Spinal cord (tissue), 10 donors: Measurements from ENCODE around the gene DPH3. TPM values are rescaled to one million over a fixed set of nuclear protein-coding genes. Genes with fewer than 3 reads are reported as not detected.
"Not testable (repeated sequence)": the region's sequence is repeated elsewhere in the genome, so short reads cannot be mapped to it uniquely, and the experiment has no call there.

ENCODE experiments used
- DNase-seq, 6 donors: peaks; one replicate each; pipeline versions ENCODE4 v3.0.0 to v3.0.0-alpha.2; 2013 to 2015; ENCODE audit warnings: low spot score in 6 of 6, low read depth in 4 of 6
- H3K27ac ChIP-seq: one replicate; pipeline ENCODE4 v1.5.1; 2013; ENCODE audit warnings: low read depth, low read length, control low read depth
- H3K27me3 ChIP-seq: one replicate; pipeline ENCODE4 v1.6.1; 2013; ENCODE audit warnings: low read length; ENCODE audit not compliant: control insufficient read depth, insufficient read depth
- H3K36me3 ChIP-seq: one replicate; pipeline ENCODE4 v1.6.1; 2013; ENCODE audit warnings: low read length; ENCODE audit not compliant: control insufficient read depth, insufficient read depth
- H3K4me1 ChIP-seq: one replicate; pipeline ENCODE4 v1.6.1; 2013; ENCODE audit warnings: low read length; ENCODE audit not compliant: control insufficient read depth, insufficient read depth
- H3K4me3 ChIP-seq: one replicate; pipeline ENCODE4 v1.5.1; 2013; ENCODE audit warnings: low read depth, low read length, control low read depth
- H3K9me3 ChIP-seq: one replicate; pipeline ENCODE4 v1.6.1; 2013; ENCODE audit warnings: low read length; ENCODE audit not compliant: control insufficient read depth, insufficient read depth
- WGBS: methylation state at CpG from one replicate; pipeline ENCODE4 v1.1.5; 2013; ENCODE audit warnings: missing lambda C conversion rate; ENCODE audit not compliant: insufficient coverage; 5-methylcytosine and 5-hydroxymethylcytosine counted together
- long read RNA-seq, 4 donors: transcript quantifications; one replicate each; lab custom pipeline, GENCODE V29; 2026
- polyA plus RNA-seq, 2 donors: library from polyadenylated mRNA; unstranded; fragments of 120-200 nt; gene quantifications; one replicate each; pipeline ENCODE4 v1.2.1, GENCODE V29; 2013; ENCODE audit not compliant: insufficient read length in 2 of 2
- total RNA-seq, 2 donors: library from RNA; depleted of rRNA in 1 of 2; stranded (reverse); fragments of 120-200 nt in 1 of 2; fragments of >200 nt in 1 of 2; gene quantifications; one replicate each; pipeline versions ENCODE4 v1.2.3 to v1.2.4, GENCODE V29; 2013 to 2014
- donor health status: healthy.

Gene DPH3
- 10 to 100 TPM; 17.9 to 40.1 TPM for total RNA-seq
- 10 to 100 TPM; 30.8 to 41.6 TPM for polyA plus RNA-seq
- long read RNA-seq, donor 1, transcript DPH3-204 (3 exons, 3,131 nt): major isoform, 11 of 21 reads
- long read RNA-seq, donor 1, transcript DPH3-202 (2 exons, 3,052 nt): minor isoform, 10 of 21 reads
- long read RNA-seq, donor 1, partial matches to known transcripts: 0 of 21 reads
- long read RNA-seq, donor 1, other reads (novel, unspliced or antisense): 0 of 21 reads
- long read RNA-seq, donor 2, transcript DPH3-202 (2 exons, 3,052 nt): minor isoform, 6 of 13 reads
- long read RNA-seq, donor 2, transcript DPH3-204 (3 exons, 3,131 nt): major isoform, 7 of 13 reads
- long read RNA-seq, donor 2, partial matches to known transcripts: 0 of 13 reads
- long read RNA-seq, donor 2, other reads (novel, unspliced or antisense): 0 of 13 reads
- long read RNA-seq, donor 3, partial matches to known transcripts: 0 of 8 reads
- long read RNA-seq, donor 3, other reads (novel, unspliced or antisense): 0 of 8 reads
- long read RNA-seq, donor 4, transcript DPH3-204 (3 exons, 3,131 nt): major isoform, 9 of 16 reads
- long read RNA-seq, donor 4, transcript DPH3-202 (2 exons, 3,052 nt): minor isoform, 7 of 16 reads
- long read RNA-seq, donor 4, partial matches to known transcripts: 0 of 16 reads
- long read RNA-seq, donor 4, other reads (novel, unspliced or antisense): 0 of 16 reads

- Histone ChIP-seq H3K9me3 (no peaks in the 10 kb centered on the region), H3K27ac (peak within 1 kb of the TSS; percentile 93), H3K4me1 (peaks cover 7% of the 10 kb centered on the region), H3K4me3 (peak within 1 kb of the TSS; percentile 99), H3K27me3 (no peaks in the 10 kb centered on the region), H3K36me3 (peaks cover 3% of the 10 kb centered on the region)
- peak; percentile 97 to 100 (median 100) for DNase-seq
- under 1% methylated on average over 61 of the region's 61 CpGs for WGBS
Measured at GRCh38 chr3:16264708-16265454, at the start of gene DPH3, which contains the start of gene OXNAD1. Gene DPH3 (minus strand): TSS chr3:16264943. CDS start chr3:16264876, 67 bp downstream. Gene OXNAD1 (plus strand): TSS chr3:16265212. CDS start chr3:16270953, 5,741 bp downstream.

GRCh38 chr3:16313886-16314645 lies 49.3 kb upstream of the DPH3 start:
- Histone ChIP-seq H3K36me3 (peaks cover 17% of the 10 kb centered on the region), H3K4me3 (no peak overlapping the region), H3K27ac (no peak overlapping the region), H3K27me3 (no peaks in the 10 kb centered on the region), H3K9me3 (no peaks in the 10 kb centered on the region), H3K4me1 (no peaks in the 10 kb centered on the region)
- no peak for DNase-seq
- WGBS: 71% methylated on average over 1 of the region's 5 CpGs

GRCh38 chr3:16311960-16312451 lies 47.3 kb upstream of the DPH3 start:
- no peaks in the 10 kb centered on the region for H3K4me1 ChIP-seq
- 79% methylated on average over 6 of the region's 6 CpGs for WGBS
- H3K36me3 ChIP-seq: peaks cover 11% of the 10 kb centered on the region
- no peak overlapping the region for H3K4me3 ChIP-seq
- no peak for DNase-seq
- H3K27me3 ChIP-seq: no peaks in the 10 kb centered on the region
- H3K9me3 ChIP-seq: no peaks in the 10 kb centered on the region
- H3K27ac ChIP-seq: no peak overlapping the region

- H3K27ac ChIP-seq, H3K4me3 ChIP-seq, H3K4me1 ChIP-seq, H3K36me3 ChIP-seq, H3K9me3 ChIP-seq, DNase-seq, H3K27me3 ChIP-seq: not testable (repeated sequence)
- WGBS: 92% methylated on average over 2 of the region's 7 CpGs
Measured at GRCh38 chr3:16310486-16310885, 45.7 kb upstream of the DPH3 start.

- H3K4me3 ChIP-seq: no peak overlapping the region
- H3K9me3 ChIP-seq: no peaks in the 10 kb centered on the region
- no peaks in the 10 kb centered on the region for H3K27me3 ChIP-seq
- H3K27ac ChIP-seq: no peak overlapping the region
- no peak for DNase-seq
- peaks cover 8% of the 10 kb centered on the region for H3K36me3 ChIP-seq
- peaks cover 5% of the 10 kb centered on the region for H3K4me1 ChIP-seq
- WGBS: no CpG with 5 or more reads among the region's 2 CpGs
Measured at GRCh38 chr3:16309558-16309957, 44.8 kb upstream of the DPH3 start.

- H3K4me3 ChIP-seq: no peak overlapping the region
- peaks cover 8% of the 10 kb centered on the region for H3K36me3 ChIP-seq
- H3K4me1 ChIP-seq: peaks cover 5% of the 10 kb centered on the region
- H3K27me3 ChIP-seq: no peaks in the 10 kb centered on the region
- no CpG with 5 or more reads among the region's 1 CpG for WGBS
- H3K9me3 ChIP-seq: no peaks in the 10 kb centered on the region
- DNase-seq: no peak
- no peak overlapping the region for H3K27ac ChIP-seq
Measured at GRCh38 chr3:16308727-16309126, 44.0 kb upstream of the DPH3 start.

- peaks cover 7% of the 10 kb centered on the region for H3K4me1 ChIP-seq
- WGBS: 100% methylated on average over 3 of the region's 5 CpGs
- peaks cover 8% of the 10 kb centered on the region for H3K36me3 ChIP-seq
- H3K4me3 ChIP-seq: no peak overlapping the region
- no peak for DNase-seq
- H3K27ac ChIP-seq: no peak overlapping the region
- H3K27me3 ChIP-seq: no peaks in the 10 kb centered on the region
- no peaks in the 10 kb centered on the region for H3K9me3 ChIP-seq
Measured at GRCh38 chr3:16307832-16308531, 43.2 kb upstream of the DPH3 start.

- Histone ChIP-seq H3K27ac (no peak overlapping the region), H3K4me3 (no peak overlapping the region), H3K36me3 (peaks cover 4% of the 10 kb centered on the region), H3K4me1 (peaks cover 13% of the 10 kb centered on the region), H3K9me3 (no peaks in the 10 kb centered on the region), H3K27me3 (no peaks in the 10 kb centered on the region)
- WGBS: 96% methylated on average over 7 of the region's 7 CpGs
- DNase-seq: no peak
Measured at GRCh38 chr3:16305111-16305541, 40.4 kb upstream of the DPH3 start.
